Ishikawa (cell line): ENCODE results near the gene WNK1.

Source experiments
- EP300 ChIP-seq: IDR thresholded peaks from 2 replicates; pipeline ENCODE4 v1.6.1; 2012; ENCODE audit warnings: borderline replicate concordance
- NFIC ChIP-seq: IDR thresholded peaks from 2 replicates; pipeline ENCODE4 v1.6.1; 2012
- RAD21 ChIP-seq: IDR thresholded peaks from 2 replicates; pipeline ENCODE4 v1.6.1; 2012; ENCODE audit warnings: low read depth
- TAF1 ChIP-seq: IDR thresholded peaks from 2 replicates; pipeline ENCODE4 v1.6.1; 2012; ENCODE audit warnings: low read depth, mild to moderate bottlenecking
- TEAD4 ChIP-seq: IDR thresholded peaks from 2 replicates; pipeline ENCODE4 v1.6.1; 2012
- YY1 ChIP-seq: IDR thresholded peaks from 2 replicates; pipeline ENCODE4 v1.6.1; 2012; ENCODE audit warnings: low read depth
- ZBTB7A ChIP-seq: IDR thresholded peaks from 2 replicates; pipeline ENCODE4 v1.6.1; 2012; ENCODE audit warnings: low read depth
- TF ChIP-seq, protein P1 (sequence below): IDR thresholded peaks from 2 replicates; pipeline ENCODE4 v1.6.1; 2012
- TF ChIP-seq, protein P2 (sequence below): IDR thresholded peaks from 2 replicates; pipeline ENCODE4 v1.6.1; 2012; ENCODE audit warnings: low read depth, mild to moderate bottlenecking

DNA sequence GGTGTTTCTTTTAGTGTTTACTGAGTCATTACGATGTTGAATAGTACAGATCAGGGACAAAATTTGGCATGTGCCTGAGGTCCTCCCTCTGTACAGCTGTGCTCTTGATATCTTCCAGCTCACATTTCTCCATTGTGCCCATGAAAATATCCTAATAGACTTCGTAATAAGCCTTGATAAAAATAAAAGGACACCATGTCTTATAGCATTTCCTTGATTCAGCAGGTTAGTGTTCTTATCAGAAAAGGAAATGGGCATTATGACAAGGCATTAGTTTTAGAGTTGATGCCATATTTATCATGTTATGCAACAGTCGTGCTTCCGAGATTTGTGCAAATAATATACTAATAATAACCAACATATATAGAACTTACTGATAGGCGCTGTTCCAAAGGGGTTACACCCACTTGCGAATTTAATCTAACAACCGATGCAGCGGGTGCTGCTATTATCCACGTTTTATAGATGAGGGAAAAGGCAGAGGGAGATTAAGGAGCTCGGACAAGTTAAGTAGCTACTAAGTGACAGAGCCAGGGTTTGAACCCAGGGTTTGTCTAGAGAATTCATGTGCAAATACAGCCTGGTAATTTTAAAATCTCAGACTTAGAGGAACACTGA, 15.1 kb upstream of the WNK1 start:
- TF ChIP-seq YY1 (no peak), NFIC (no peak), EP300 (no peak), TAF1 (no peak), RAD21 (no peak), TEAD4 (no peak), ZBTB7A (no peak)
- TF ChIP-seq, protein P1, sequence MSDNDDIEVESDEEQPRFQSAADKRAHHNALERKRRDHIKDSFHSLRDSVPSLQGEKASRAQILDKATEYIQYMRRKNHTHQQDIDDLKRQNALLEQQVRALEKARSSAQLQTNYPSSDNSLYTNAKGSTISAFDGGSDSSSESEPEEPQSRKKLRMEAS: no peak
- TF ChIP-seq, protein P2, sequence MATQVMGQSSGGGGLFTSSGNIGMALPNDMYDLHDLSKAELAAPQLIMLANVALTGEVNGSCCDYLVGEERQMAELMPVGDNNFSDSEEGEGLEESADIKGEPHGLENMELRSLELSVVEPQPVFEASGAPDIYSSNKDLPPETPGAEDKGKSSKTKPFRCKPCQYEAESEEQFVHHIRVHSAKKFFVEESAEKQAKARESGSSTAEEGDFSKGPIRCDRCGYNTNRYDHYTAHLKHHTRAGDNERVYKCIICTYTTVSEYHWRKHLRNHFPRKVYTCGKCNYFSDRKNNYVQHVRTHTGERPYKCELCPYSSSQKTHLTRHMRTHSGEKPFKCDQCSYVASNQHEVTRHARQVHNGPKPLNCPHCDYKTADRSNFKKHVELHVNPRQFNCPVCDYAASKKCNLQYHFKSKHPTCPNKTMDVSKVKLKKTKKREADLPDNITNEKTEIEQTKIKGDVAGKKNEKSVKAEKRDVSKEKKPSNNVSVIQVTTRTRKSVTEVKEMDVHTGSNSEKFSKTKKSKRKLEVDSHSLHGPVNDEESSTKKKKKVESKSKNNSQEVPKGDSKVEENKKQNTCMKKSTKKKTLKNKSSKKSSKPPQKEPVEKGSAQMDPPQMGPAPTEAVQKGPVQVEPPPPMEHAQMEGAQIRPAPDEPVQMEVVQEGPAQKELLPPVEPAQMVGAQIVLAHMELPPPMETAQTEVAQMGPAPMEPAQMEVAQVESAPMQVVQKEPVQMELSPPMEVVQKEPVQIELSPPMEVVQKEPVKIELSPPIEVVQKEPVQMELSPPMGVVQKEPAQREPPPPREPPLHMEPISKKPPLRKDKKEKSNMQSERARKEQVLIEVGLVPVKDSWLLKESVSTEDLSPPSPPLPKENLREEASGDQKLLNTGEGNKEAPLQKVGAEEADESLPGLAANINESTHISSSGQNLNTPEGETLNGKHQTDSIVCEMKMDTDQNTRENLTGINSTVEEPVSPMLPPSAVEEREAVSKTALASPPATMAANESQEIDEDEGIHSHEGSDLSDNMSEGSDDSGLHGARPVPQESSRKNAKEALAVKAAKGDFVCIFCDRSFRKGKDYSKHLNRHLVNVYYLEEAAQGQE: no peak
